Activated naive CD4-positive, alpha-beta T cell treated with anti-CD3 and anti-CD28 coated beads for 36 hours (primary cell): Measurements from ENCODE around the gene WBP1. TPM values are rescaled to one million over a fixed set of nuclear protein-coding genes. Genes with fewer than 3 reads are reported as not detected.

Experiments
- CTCF ChIA-PET: fragments of 350-600 bp; sonication (Branson Sonifier 250); formaldehyde crosslinking; loops from one replicate; lab custom pipeline; 2021; ENCODE audit warnings: antibody characterized with exemption; lab: Charles Lee
- DNase-seq: peaks from one replicate; pipeline ENCODE4 v3.0.0-alpha.2; 2020
- H3K27ac Mint-ChIP-seq: one replicate; pipeline ENCODE4 v1.8.0; 2021; ENCODE audit warnings: mild to moderate bottlenecking, mixed read lengths
- H3K27me3 Mint-ChIP-seq: one replicate; pipeline ENCODE4 v1.8.0; 2021; ENCODE audit warnings: low read depth, mixed read lengths
- H3K36me3 Mint-ChIP-seq: one replicate; pipeline ENCODE4 v1.8.0; 2021; ENCODE audit warnings: low read depth, mixed read lengths
- H3K4me1 Mint-ChIP-seq: one replicate; pipeline ENCODE4 v1.8.0; 2021; ENCODE audit warnings: low read depth, mixed read lengths
- H3K4me3 Mint-ChIP-seq: one replicate; pipeline ENCODE4 v1.8.0; 2021; ENCODE audit warnings: mild to moderate bottlenecking, moderate library complexity, mixed read lengths
- H3K9me3 Mint-ChIP-seq: one replicate; pipeline ENCODE4 v1.8.0; 2021; ENCODE audit warnings: mixed read lengths
- intact Hi-C: fragments of 100-400 bp; cut with micrococcal nuclease; formaldehyde crosslinking; loops from one replicate; pipeline ENCODE4 v1.15.1; 2023
- total RNA-seq, 2 experiments: library from RNA; stranded (reverse); gene quantifications; one replicate each; pipeline ENCODE4 v1.2.3, GENCODE V29; 2021

Gene WBP1
- total RNA-seq, 2 experiments from 2014 or later = 39.4 to 40.0 TPM

DNA sequence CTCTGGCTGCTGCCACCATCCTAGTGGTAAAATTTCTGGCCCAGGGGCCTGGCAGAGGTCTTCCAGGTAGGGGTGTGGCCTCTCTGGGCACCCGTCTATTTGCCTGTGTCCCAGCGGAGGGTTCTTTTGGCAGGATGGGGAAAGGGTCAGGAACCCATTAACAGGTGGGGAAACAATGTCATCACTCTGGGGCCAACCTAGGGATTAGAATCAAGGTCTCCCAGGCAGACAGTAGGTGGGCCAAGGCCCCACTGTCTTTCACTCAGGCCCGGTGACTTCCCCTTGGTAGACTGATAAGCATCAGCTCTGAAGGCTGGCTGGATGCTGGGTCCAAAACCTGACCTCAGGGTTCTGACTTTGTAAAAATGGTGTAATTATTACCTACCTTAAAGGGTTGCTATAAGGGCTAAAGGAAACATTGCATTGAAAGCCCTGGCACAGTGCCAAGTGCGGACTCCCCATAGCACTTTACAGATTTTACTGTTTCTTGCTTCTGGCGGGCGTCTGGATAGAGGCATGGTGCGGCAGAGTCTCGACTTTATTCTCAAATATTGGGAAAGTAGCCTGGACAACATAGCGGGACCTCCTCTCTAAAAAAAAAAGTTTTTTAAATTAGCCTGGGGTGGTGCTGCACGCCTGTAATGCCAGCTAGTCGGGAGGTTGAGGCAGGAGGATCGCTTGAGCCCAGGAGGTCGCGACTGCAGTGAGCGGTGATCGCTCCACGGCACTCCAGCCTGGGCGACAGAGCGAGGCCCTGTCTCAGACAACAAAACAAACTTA lies 38.9 kb downstream of the WBP1 start:
- intact Hi-C loops = loop anchor here (5.0 kb wide), 1 partner anchor 35 kb away; no protein-coding TSS in a partner anchor
- peaks cover 44% of the 10 kb centered on the region for H3K27me3 Mint-ChIP-seq
- no peak for DNase-seq
- H3K36me3 Mint-ChIP-seq = peaks cover 9% of the 10 kb centered on the region
- no peak overlapping the region for H3K27ac Mint-ChIP-seq
- H3K4me1 Mint-ChIP-seq = peaks cover 24% of the 10 kb centered on the region
- CTCF ChIA-PET = interaction anchor here (1.0 kb wide), 1 partner anchor 48 kb away, joined by 3 read pairs; no protein-coding TSS in a partner anchor
- H3K9me3 Mint-ChIP-seq = no peaks in the 10 kb centered on the region
- peak overlapping the region; percentile 67 for H3K4me3 Mint-ChIP-seq

DNA sequence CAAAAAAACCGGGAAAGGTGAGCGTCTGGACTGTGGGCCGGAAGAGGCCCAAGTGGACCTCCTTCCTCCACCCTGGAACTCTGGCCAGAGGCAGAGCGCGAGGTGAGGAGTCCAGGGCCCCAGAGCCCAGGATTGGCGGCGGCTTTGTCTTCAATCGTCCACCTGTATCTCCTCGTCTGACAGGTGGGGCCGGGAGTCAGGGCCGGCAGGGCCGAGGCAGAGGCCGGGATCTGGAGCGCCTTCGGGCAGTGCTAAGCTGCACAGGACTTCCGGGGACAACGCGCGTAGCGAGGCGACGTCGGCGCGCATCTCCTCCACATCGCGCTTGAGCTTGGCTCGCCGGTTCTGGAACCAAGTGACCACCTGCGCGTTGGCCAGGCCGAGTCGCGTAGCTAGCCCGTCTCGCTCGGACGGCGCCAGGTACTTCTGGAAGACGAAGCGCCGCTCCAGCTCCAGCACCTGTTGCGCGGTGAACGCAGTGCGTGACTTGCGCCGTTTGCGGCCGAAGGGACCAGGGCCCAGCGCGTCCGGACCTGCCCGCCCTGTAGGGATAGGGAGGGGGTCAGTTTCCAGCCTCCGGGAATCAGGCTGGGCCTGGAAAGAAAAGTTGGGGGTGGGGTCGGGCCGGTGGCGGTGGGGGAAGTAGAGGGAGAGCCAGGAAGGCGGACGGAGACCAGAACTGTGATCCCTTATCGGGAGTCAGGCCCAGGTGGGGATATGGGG lies 39.7 kb downstream of the WBP1 start:
- no peak for DNase-seq
- peaks cover 30% of the 10 kb centered on the region for H3K4me1 Mint-ChIP-seq
- CTCF ChIA-PET = interaction anchor here (1.0 kb wide), 1 partner anchor 47 kb away, joined by 3 read pairs; no protein-coding TSS in a partner anchor
- no peak overlapping the region for H3K27ac Mint-ChIP-seq
- H3K27me3 Mint-ChIP-seq = peaks cover 51% of the 10 kb centered on the region
- H3K4me3 Mint-ChIP-seq = peak overlapping the region; percentile 67
- intact Hi-C loops = loop anchor here (1.0 to 5.0 kb wide), 3 partner anchors 18 to 89 kb away; no protein-coding TSS in a partner anchor
- H3K9me3 Mint-ChIP-seq = no peaks in the 10 kb centered on the region
- H3K36me3 Mint-ChIP-seq = peaks cover 6% of the 10 kb centered on the region

DNA sequence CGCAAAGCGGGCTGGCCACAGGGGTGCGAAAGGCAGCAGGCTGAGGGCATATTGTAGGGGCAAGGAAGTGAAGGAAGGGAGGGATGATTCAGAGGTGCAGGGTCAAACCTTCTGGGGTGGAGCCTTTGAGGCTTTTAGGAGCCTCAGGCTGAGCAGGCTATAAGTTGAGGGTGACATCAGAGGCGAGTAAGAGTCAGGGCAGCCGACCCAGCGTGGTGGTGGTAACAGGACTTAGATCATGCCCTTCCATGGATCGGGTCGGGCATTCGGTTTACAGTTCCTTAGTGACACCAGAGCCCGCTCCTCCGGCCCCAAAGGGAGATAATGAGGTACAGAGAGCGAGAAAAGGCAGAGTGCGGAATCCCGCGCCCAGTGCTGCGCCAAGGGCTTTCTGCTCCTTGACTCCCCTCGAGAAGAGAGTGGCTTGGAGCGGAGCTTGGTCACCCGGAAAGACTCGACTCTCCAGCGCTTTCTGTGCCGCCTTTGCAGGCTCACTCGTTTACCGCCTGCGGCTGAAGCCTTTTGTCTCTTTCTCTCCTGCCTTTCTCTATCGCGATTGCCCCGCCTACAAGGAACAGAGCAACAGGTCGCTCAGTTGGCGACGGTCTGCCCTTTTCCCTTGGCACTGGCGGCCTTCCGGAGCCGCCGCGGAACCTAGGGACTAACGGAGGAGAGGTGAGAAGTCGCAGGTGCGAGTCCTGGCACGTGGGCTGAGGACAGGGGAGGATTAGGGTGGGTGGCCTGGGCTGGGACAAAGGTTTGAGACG lies 40.4 kb downstream of the WBP1 start:
- intact Hi-C loops = loop anchor here (1.0 to 5.0 kb wide), 3 partner anchors 18 to 89 kb away; no protein-coding TSS in a partner anchor
- peak overlapping the region; percentile 67 for H3K4me3 Mint-ChIP-seq
- no peak overlapping the region for H3K27ac Mint-ChIP-seq
- CTCF ChIA-PET = interaction anchor here (1.0 to 3.7 kb wide), 3 partner anchors 17 to 88 kb away, joined by 3 to 24 read pairs (median 6); partner anchors contain the start of genes CCDC142 and TTC31
- H3K27me3 Mint-ChIP-seq = peaks cover 59% of the 10 kb centered on the region
- DNase-seq = peak; percentile 45
- peaks cover 34% of the 10 kb centered on the region for H3K4me1 Mint-ChIP-seq
- H3K36me3 Mint-ChIP-seq = peaks cover 3% of the 10 kb centered on the region
- no peaks in the 10 kb centered on the region for H3K9me3 Mint-ChIP-seq

DNA sequence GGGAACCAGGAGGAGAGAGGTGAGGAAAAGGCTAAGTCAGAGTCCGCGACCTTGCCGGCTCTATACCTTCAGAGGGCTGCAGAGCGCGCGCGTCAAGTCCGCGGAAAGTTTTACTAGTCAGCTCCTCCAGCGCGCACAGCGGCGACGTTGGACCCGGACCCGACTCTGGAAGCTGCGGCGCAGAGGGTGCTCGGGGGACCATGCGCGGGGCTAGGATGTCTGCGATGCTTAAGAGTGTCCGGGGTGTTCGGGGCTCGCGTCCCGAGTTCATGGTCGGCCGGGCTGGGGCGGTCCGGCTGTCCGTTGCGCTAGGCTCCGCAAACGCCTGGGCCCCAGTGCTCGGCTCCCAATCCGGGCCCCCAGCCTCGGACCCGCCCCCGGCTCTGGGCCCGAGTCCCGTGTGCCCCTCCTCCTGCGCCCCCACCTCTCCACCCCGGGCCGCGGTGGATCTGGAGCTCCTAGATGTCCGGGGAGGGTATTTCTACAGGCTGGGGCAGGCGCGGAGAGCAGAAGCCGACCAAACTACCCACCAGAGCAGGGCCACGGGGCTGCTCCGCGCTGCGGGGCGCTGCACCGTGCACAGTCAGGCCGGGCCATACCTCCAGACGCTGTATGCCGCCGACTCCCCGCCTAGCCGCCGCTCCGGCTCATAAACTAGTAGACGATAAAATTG lies 41.2 kb downstream of the WBP1 start, which contains the start of gene LBX2:
Gene LBX2, minus strand, starts transcription at position 337 of the 673 bp plus-strand sequence. Its CDS starts 66 bp downstream, at position 271.
- intact Hi-C loops = loop anchor here (5.0 kb wide), 1 partner anchor 33 kb away; no protein-coding TSS in a partner anchor
- DNase-seq = peak; percentile 43
- peaks cover 2% of the 10 kb centered on the region for H3K36me3 Mint-ChIP-seq
- no peak within 1 kb of the TSS for H3K27ac Mint-ChIP-seq
- H3K9me3 Mint-ChIP-seq = no peaks in the 10 kb centered on the region
- peak within 1 kb of the TSS; percentile 67 for H3K4me3 Mint-ChIP-seq
- CTCF ChIA-PET = interaction anchor here (1.8 to 3.7 kb wide), 2 partner anchors 17 to 87 kb away, joined by 6 to 24 read pairs; partner anchors contain the start of genes CCDC142 and TTC31
- peaks cover 66% of the 10 kb centered on the region for H3K27me3 Mint-ChIP-seq
- H3K4me1 Mint-ChIP-seq = peaks cover 40% of the 10 kb centered on the region

DNA sequence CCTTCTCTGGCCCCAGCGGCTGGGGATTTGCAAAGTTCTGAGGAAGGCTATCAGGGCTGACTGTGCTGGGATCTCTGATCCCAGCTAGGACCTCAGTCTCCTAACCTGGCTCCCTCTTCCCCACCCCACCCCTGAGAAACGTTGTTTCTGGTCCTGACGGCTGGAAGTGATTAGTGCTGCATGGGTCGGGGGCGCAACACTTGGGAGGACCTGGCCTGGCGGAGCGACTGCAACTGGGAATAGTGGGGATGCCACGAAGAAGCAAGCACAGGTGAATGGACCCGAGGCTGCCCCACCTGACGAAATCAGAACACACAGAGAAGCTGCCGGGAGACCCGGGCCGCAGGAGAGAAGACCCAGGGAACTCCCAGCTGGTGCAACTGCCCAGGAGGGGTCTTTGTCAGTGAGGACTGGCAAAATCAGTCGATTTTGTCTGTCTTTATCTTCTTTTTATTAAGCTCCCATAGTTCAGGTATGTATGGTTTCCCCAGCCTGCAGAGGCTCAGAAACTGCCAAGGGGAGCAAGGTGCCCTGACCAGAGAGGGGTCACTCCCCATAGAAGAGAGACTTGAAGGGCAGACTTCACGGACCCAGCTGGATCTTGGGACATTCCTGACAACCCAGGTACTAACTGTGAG lies 41.8 kb downstream of the WBP1 start:
- no peak overlapping the region for H3K4me3 Mint-ChIP-seq
- CTCF ChIA-PET = interaction anchor here (0.6 to 3.7 kb wide), 5 partner anchors 15 to 87 kb away, joined by 3 to 24 read pairs (median 6); partner anchors contain the start of genes CCDC142, TLX2 and TTC31
- H3K27me3 Mint-ChIP-seq = peaks cover 70% of the 10 kb centered on the region
- no peak for DNase-seq
- peaks cover 46% of the 10 kb centered on the region for H3K4me1 Mint-ChIP-seq
- H3K36me3 Mint-ChIP-seq = peaks cover 8% of the 10 kb centered on the region
- H3K27ac Mint-ChIP-seq = no peak overlapping the region
- intact Hi-C loops = loop anchor here (5.0 to 10.0 kb wide), 2 partner anchors 32 to 455 kb away; partner anchors contain the start of gene POLE4
- H3K9me3 Mint-ChIP-seq = no peaks in the 10 kb centered on the region

DNA sequence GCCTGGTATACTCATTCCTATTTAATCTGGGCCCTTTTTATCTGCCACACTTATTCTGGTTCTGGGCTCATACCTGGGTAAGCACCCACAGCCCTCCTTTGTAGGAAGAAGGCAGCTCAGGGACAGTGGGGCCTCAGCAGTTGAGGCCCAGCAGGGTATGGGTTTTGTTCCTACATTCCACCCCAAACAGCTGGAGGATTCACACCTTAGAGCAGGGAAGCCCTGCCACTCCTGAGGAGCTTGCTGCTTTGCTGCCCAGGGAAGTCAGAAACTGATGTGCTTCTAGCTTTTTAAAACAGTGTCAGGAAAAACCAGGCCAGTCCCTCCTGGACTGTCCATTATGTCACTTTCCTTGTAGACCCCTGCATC lies 42.3 kb downstream of the WBP1 start:
- intact Hi-C loops = loop anchor here (10.0 kb wide), 1 partner anchor 454 kb away; the partner anchor contains the start of gene POLE4
- no peak overlapping the region for H3K4me3 Mint-ChIP-seq
- H3K27me3 Mint-ChIP-seq = peaks cover 70% of the 10 kb centered on the region
- no peaks in the 10 kb centered on the region for H3K9me3 Mint-ChIP-seq
- CTCF ChIA-PET = interaction anchor here (0.6 to 3.7 kb wide), 5 partner anchors 14 to 86 kb away, joined by 3 to 24 read pairs (median 6); partner anchors contain the start of genes CCDC142, TLX2 and TTC31
- DNase-seq = no peak
- peaks cover 49% of the 10 kb centered on the region for H3K4me1 Mint-ChIP-seq
- no peak overlapping the region for H3K27ac Mint-ChIP-seq
- peaks cover 13% of the 10 kb centered on the region for H3K36me3 Mint-ChIP-seq

DNA sequence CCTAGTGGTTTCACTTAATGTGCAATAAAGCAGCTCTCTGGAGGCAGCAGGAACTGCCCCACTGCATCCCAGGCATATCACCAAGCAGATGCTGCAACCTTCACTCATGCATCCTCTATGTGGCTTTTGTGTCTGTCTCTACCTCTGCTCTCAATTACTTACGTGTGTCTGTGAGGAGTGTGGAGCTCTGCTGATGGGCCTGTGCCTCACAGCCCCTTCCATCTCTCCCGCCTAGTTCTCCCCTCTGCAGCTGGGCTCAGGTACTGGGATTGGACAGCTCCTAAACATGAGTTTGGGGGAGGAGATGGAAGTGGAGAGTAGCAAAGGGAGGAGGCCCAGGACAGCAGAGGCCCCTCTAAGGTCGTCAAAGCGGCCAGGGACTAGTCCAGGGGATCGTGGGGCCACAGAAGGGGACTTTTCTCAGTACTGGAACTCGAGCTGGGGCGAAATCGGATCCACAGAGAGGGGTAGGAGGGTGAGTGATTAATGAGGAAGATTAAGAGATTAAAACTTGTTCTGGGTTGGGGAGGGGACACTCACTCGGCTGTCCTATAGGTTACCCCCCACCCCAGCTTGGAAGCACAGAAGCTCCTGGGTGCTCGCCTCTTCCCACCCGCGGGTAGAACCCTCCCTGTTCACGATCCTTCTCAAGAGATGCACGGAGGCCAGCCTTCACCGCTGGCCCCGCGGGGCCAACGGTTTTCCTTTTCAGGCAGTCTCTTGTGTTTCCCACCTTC lies 43.3 kb downstream of the WBP1 start:
- Mint-ChIP-seq H3K4me3 (peak overlapping the region; percentile 36), H3K27me3 (peaks cover 70% of the 10 kb centered on the region), H3K4me1 (peaks cover 53% of the 10 kb centered on the region), H3K9me3 (no peaks in the 10 kb centered on the region), H3K27ac (no peak overlapping the region), H3K36me3 (peaks cover 17% of the 10 kb centered on the region)
- CTCF ChIA-PET = interaction anchor here (0.6 to 4.8 kb wide), 5 partner anchors 13 to 1301 kb away, joined by 3 to 24 read pairs (median 10); partner anchors contain the start of genes CCDC142, TLX2 and TTC31
- no peak for DNase-seq
- intact Hi-C loops = loop anchor here (10.0 kb wide), 1 partner anchor 453 kb away; the partner anchor contains the start of gene POLE4

DNA sequence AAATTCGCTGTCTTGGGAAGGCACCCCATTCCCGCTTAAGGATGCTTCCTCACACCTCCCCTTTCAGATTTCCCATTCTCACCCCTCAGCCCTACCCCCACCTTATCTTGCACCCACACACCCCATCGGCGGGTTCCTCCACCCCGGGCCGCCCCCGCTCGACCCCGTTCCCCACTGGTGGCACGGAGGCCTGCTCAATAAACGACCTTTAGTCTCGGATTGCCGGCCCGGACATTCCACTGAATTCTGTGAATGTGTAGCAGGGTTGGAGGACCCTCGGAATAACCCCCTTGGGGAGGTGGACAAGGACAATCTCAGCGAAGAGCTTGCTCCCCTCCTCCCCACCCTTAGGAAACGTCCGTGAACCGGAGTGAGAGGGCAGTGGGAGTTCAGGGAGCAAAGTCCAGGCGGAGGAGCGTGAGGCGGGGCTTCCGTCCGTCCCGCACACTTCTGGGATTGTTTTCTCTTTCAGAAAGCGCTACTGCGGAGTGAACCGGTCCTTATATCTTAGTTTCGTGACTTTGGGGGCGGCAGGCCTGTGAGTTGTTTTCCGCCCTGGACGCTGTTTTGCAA lies 44.0 kb downstream of the WBP1 start:
- CTCF ChIA-PET = interaction anchor here (1.9 to 4.8 kb wide), 3 partner anchors 19 to 85 kb away, joined by 10 to 24 read pairs (median 14); partner anchors contain the start of genes CCDC142 and TTC31
- H3K4me1 Mint-ChIP-seq = peaks cover 58% of the 10 kb centered on the region
- peaks cover 70% of the 10 kb centered on the region for H3K27me3 Mint-ChIP-seq
- peaks cover 21% of the 10 kb centered on the region for H3K36me3 Mint-ChIP-seq
- no peak for DNase-seq
- no peak overlapping the region for H3K27ac Mint-ChIP-seq
- H3K9me3 Mint-ChIP-seq = no peaks in the 10 kb centered on the region
- H3K4me3 Mint-ChIP-seq = peak overlapping the region; percentile 59
- intact Hi-C loops = loop anchor here (10.0 kb wide), 1 partner anchor 453 kb away; the partner anchor contains the start of gene POLE4

DNA sequence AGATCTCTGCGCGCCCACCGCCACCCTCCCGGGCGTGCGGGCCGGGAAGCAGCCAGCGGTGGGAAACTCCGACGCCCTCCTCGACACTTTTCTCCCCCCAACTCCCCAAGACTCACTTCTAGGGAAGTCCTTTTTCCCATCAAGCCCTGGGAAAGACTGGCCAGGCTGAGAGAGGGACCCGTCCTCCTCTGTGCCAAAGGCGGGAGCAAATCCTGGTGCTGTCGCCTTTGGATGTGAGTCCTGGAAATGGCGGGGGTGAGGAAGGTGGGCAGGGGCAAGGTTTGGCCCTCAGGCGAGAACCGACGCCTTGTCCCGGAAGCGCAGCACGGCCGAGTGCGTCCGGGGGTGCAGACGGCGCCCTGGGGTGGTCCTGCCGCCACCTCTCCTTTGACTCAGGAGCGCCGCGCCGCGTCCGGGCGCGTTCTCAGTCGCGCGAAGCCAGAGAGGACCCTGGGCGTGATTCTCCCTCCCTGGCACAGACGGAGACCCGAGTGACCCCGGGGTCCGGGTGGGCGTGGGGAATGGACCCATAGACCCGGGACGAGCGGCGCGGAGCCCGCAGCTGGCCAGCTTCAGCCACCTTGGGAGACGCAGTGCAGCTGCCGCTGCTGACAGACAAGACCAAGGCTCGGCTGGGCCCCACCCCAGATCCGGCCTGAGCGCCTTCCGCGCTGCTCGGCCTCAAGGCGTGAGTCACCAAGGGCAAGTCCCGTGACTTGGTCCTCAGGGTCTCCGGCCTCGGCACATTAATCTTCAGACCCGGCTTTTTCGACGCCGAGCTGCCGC lies 44.7 kb downstream of the WBP1 start:
- Mint-ChIP-seq H3K4me1 (peaks cover 54% of the 10 kb centered on the region), H3K9me3 (no peaks in the 10 kb centered on the region), H3K36me3 (peaks cover 24% of the 10 kb centered on the region), H3K27ac (no peak overlapping the region), H3K4me3 (peak overlapping the region; percentile 59), H3K27me3 (peaks cover 64% of the 10 kb centered on the region)
- CTCF ChIA-PET = interaction anchor here (1.0 to 4.8 kb wide), 3 partner anchors 20 to 111 kb away, joined by 5 to 14 read pairs (median 10); partner anchors contain the start of genes CCDC142 and TTC31
- intact Hi-C loops = loop anchor here (10.0 kb wide), 1 partner anchor 452 kb away; the partner anchor contains the start of gene POLE4
- DNase-seq = peak; percentile 58
